Activated T-cell treated with anti-CD3 and anti-CD28 coated beads, Interleukin-2, amount 50 U/mL, for 4 hours (primary cell): ENCODE measurements around the gene CLASP1. TPM values are rescaled to one million over a fixed set of nuclear protein-coding genes. Genes with fewer than 3 reads are reported as not detected.
"Not testable (repeated sequence)": the region's sequence is repeated elsewhere in the genome, so short reads cannot be mapped to it uniquely, and the experiment has no call there.

Experiments used
- ATAC-seq, 2 donors: fragments of 200-7000 bp; cut with Tn5 transposase; one replicate each; pipeline ENCODE4 v1.10.0; 2021
- DNase-seq: peaks from one replicate; pipeline ENCODE4 v3.0.0-alpha.2; 2020
- H3K27me3 Mint-ChIP-seq: one replicate; pipeline ENCODE4 v1.8.0; 2021; ENCODE audit warnings: low read depth, mixed read lengths
- H3K36me3 Mint-ChIP-seq: one replicate; pipeline ENCODE4 v1.8.0; 2022; ENCODE audit warnings: mixed read lengths; ENCODE audit not compliant: insufficient read depth
- H3K4me1 Mint-ChIP-seq: one replicate; pipeline ENCODE4 v1.8.0; 2021; ENCODE audit warnings: low read depth, mixed read lengths
- H3K4me3 Mint-ChIP-seq: one replicate; pipeline ENCODE4 v1.8.0; 2021; ENCODE audit warnings: mild to moderate bottlenecking, moderate library complexity, mixed read lengths
- H3K9me3 Mint-ChIP-seq: one replicate; pipeline ENCODE4 v1.8.0; 2021; ENCODE audit warnings: mixed read lengths
- total RNA-seq, 3 donors: library from RNA; stranded (reverse); gene quantifications; one replicate each; pipeline ENCODE4 v1.2.1, GENCODE V29; 2021

Gene CLASP1
- total RNA-seq, 3 donors from 2014 or later = 48.3 to 68.2 (median 63.2) TPM

GRCh38 chr2:121567957-121568409, 81.3 kb downstream of the CLASP1 start:
- no peak for DNase-seq
- peaks cover 22% of the 10 kb centered on the region for H3K36me3 Mint-ChIP-seq
- no peak for ATAC-seq
- H3K27me3 Mint-ChIP-seq = no peaks in the 10 kb centered on the region
- H3K9me3 Mint-ChIP-seq = peaks cover 7% of the 10 kb centered on the region
- no peak overlapping the region for H3K4me3 Mint-ChIP-seq
- H3K4me1 Mint-ChIP-seq = peaks cover 47% of the 10 kb centered on the region

- DNase-seq (no peak), ATAC-seq (no peak)
- Mint-ChIP-seq H3K9me3 (peaks cover 7% of the 10 kb centered on the region), H3K27me3 (no peaks in the 10 kb centered on the region), H3K4me3 (no peak overlapping the region), H3K36me3 (peaks cover 24% of the 10 kb centered on the region), H3K4me1 (peaks cover 52% of the 10 kb centered on the region)
These were observed 81.8 kb downstream of the CLASP1 start for GRCh38 chr2:121567452-121567851.

- DNase-seq (no peak), ATAC-seq (no peak)
- Mint-ChIP-seq H3K36me3 (peaks cover 18% of the 10 kb centered on the region), H3K4me3 (no peak overlapping the region), H3K4me1 (peaks cover 58% of the 10 kb centered on the region), H3K27me3 (no peaks in the 10 kb centered on the region), H3K9me3 (peaks cover 7% of the 10 kb centered on the region)
These were observed 83.6 kb downstream of the CLASP1 start for GRCh38 chr2:121565389-121566250.

GRCh38 chr2:121564905-121565304, 84.4 kb downstream of the CLASP1 start:
- H3K27me3 Mint-ChIP-seq = no peaks in the 10 kb centered on the region
- DNase-seq (no peak), ATAC-seq (peak in 1 of 2 donors; percentile 37)
- H3K9me3 Mint-ChIP-seq = peaks cover 7% of the 10 kb centered on the region
- peaks cover 14% of the 10 kb centered on the region for H3K36me3 Mint-ChIP-seq
- peaks cover 60% of the 10 kb centered on the region for H3K4me1 Mint-ChIP-seq
- no peak overlapping the region for H3K4me3 Mint-ChIP-seq

DNA sequence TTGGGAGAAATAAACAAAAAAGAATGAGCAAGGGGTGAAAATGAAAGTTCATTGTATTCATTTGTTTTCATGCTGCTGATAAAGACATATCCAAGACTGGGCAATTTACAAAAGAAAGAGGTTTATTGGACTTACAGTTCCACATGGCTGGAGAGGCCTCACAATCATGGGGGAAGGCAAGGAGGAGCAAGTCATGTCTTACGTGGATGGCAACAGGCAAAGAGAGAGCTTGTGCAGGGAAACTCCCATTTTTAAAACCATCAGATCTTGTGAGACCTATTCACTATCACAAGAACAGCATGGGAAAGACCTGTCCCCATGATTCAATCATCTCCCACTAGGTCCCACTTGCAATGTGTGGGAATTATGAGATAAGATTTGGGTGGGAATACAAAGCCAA, 85.5 kb downstream of the CLASP1 start:
- H3K9me3 Mint-ChIP-seq, DNase-seq, H3K27me3 Mint-ChIP-seq, ATAC-seq, H3K4me3 Mint-ChIP-seq: not testable (repeated sequence)
- peaks cover 14% of the 10 kb centered on the region for H3K36me3 Mint-ChIP-seq
- H3K4me1 Mint-ChIP-seq = peaks cover 63% of the 10 kb centered on the region

- Mint-ChIP-seq H3K27me3 (no peaks in the 10 kb centered on the region), H3K36me3 (peaks cover 13% of the 10 kb centered on the region), H3K4me3 (no peak overlapping the region), H3K4me1 (peaks cover 60% of the 10 kb centered on the region), H3K9me3 (peaks cover 7% of the 10 kb centered on the region)
- ATAC-seq (no peak), DNase-seq (no peak)
These were observed 86.7 kb downstream of the CLASP1 start for GRCh38 chr2:121562269-121563176.

DNA sequence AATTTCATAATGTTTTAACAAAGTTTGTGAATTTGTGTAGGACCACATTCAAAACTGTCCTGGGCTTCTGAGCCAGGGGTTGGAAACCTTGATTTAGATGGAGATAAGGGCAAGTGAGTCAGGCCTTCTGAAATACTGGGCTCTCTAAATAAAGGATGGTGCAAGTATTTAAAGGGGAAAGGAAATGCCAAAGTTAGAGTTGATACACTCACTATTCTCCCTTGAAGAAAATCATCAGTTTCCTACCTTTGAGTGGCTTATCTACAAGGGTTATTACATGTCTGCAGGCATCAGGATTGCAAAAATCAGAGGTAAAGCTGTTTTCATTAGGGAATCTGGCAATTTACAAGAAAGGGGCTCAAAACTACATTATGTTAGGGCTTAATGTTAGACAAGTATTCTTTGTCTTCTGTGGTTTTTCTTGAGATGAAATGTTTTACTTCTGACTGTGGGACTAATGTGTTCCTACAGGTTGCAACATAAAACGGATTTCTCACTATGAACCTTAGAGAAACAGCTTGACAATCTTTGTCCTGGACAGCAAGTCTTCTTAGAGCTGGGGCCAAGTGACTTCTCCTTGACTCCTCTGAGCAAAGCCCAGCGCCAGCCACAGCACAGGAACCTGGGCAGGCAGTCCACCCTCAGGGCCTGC, 87.5 kb downstream of the CLASP1 start:
- ATAC-seq = peak in 1 of 2 donors; percentile 30

GRCh38 chr2:121558329-121558728, 90.9 kb downstream of the CLASP1 start:
- no peak overlapping the region for H3K4me3 Mint-ChIP-seq
- peaks cover 10% of the 10 kb centered on the region for H3K36me3 Mint-ChIP-seq
- no peaks in the 10 kb centered on the region for H3K27me3 Mint-ChIP-seq
- H3K4me1 Mint-ChIP-seq = peaks cover 42% of the 10 kb centered on the region
- ATAC-seq (no peak), DNase-seq (no peak)
- no peaks in the 10 kb centered on the region for H3K9me3 Mint-ChIP-seq

More for the DNA sequence above, 87.5 kb downstream of the CLASP1 start:
- H3K9me3 Mint-ChIP-seq = peaks cover 7% of the 10 kb centered on the region
- H3K27me3 Mint-ChIP-seq = no peaks in the 10 kb centered on the region
- DNase-seq = no peak
- H3K36me3 Mint-ChIP-seq = peaks cover 13% of the 10 kb centered on the region
- no peak overlapping the region for H3K4me3 Mint-ChIP-seq
- H3K4me1 Mint-ChIP-seq = peaks cover 61% of the 10 kb centered on the region

GRCh38 chr2:121555008-121555407, 94.3 kb downstream of the CLASP1 start:
- peaks cover 7% of the 10 kb centered on the region for H3K9me3 Mint-ChIP-seq
- DNase-seq (no peak), ATAC-seq (no peak)
- H3K4me1 Mint-ChIP-seq = peaks cover 48% of the 10 kb centered on the region
- no peak overlapping the region for H3K4me3 Mint-ChIP-seq
- peaks cover 11% of the 10 kb centered on the region for H3K36me3 Mint-ChIP-seq
- no peaks in the 10 kb centered on the region for H3K27me3 Mint-ChIP-seq

GRCh38 chr2:121552477-121553180, 96.6 kb downstream of the CLASP1 start:
- H3K27me3 Mint-ChIP-seq = not testable (repeated sequence)
- H3K4me1 Mint-ChIP-seq = peaks cover 55% of the 10 kb centered on the region

GRCh38 chr2:121550669-121551068, 98.6 kb downstream of the CLASP1 start:
- Mint-ChIP-seq H3K27me3 (no peaks in the 10 kb centered on the region), H3K4me3 (no peak overlapping the region), H3K9me3 (peaks cover 14% of the 10 kb centered on the region), H3K4me1 (peaks cover 55% of the 10 kb centered on the region), H3K36me3 (peaks cover 12% of the 10 kb centered on the region)
- DNase-seq = no peak
- ATAC-seq = no peak

More at GRCh38 chr2:121552477-121553180, 96.6 kb downstream of the CLASP1 start:
- H3K36me3 Mint-ChIP-seq = peaks cover 12% of the 10 kb centered on the region
- DNase-seq, H3K4me3 Mint-ChIP-seq, ATAC-seq: not testable (repeated sequence)
- peaks cover 14% of the 10 kb centered on the region for H3K9me3 Mint-ChIP-seq

DNA sequence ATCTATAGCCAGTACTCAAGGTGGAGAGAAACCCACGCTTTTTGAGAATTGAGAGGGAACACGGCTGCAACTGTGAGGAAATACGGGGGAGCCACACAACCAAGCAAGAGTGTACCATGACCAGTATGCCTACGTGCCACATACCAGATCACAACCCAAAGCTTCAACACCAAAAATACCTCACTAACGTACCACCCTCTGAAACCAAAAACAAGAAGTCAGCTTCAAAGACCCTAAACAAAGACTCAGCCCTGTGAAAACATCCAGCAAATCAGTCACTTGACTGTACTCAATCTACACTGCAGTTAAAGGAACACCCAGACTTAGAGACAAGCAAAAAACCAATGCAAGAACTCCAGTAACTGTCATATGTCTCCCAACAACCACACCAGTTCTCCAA, 101.6 kb downstream of the CLASP1 start:
- H3K4me3 Mint-ChIP-seq = no peak overlapping the region
- peaks cover 11% of the 10 kb centered on the region for H3K9me3 Mint-ChIP-seq
- DNase-seq (no peak), ATAC-seq (no peak)
- peaks cover 9% of the 10 kb centered on the region for H3K36me3 Mint-ChIP-seq
- no peaks in the 10 kb centered on the region for H3K27me3 Mint-ChIP-seq
- peaks cover 60% of the 10 kb centered on the region for H3K4me1 Mint-ChIP-seq

DNA sequence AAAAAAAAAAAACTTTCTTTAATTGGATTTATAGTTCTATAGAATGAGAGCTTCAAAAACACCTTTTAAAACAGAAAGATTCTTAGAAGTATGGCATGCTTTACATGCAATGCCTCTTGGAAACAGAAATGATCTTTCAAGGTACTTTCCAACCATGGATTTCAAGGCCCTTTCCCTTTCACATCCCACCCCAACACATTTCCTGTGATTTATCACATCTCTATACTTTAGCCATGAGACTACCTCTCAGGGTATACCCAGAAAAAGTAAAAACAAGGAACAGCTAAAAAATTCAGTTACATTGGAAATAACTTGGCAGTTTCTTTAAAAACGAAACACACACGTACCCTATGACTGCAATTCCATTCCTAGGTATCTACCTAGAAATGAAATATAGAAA, 103.3 kb downstream of the CLASP1 start:
- peaks cover 9% of the 10 kb centered on the region for H3K36me3 Mint-ChIP-seq
- no peaks in the 10 kb centered on the region for H3K27me3 Mint-ChIP-seq
- peaks cover 11% of the 10 kb centered on the region for H3K9me3 Mint-ChIP-seq
- no peak overlapping the region for H3K4me3 Mint-ChIP-seq
- DNase-seq = no peak
- ATAC-seq = no peak
- H3K4me1 Mint-ChIP-seq = peaks cover 45% of the 10 kb centered on the region
